ENCODE data around the gene VCX2. TPM values are rescaled to one million over a fixed set of nuclear protein-coding genes. Genes with fewer than 3 reads are reported as not detected.
"Not testable (repeated sequence)": the region's sequence is repeated elsewhere in the genome, so short reads cannot be mapped to it uniquely, and the experiment has no call there.

VCX2 gene
- total RNA-seq = not detected in 2 replicates

DNA sequence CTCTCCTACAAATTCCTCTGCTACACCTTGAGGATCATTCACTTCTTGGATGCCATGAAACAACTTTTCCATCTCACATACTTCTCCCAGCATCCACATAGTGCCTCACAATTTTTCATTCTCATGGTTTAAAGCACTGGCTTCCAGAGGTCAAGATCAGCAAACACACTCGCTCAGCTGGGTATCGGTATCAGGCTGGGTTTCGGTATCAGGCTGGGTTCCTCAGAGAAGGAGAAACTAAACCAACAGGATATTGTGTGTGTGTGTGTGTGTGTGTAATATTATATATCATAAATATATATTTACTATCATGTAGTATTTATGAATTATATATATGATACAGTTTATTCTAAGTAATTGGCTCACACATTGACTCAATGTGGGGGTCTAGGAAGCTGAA lies at the start of gene VCX2:
Gene VCX2 (minus strand): TSS at position 99 of the 400 bp plus-strand sequence. CDS start 624 bp downstream, outside the sequence.
- DNase-seq (ENCODE audit: low read depth in 2 of 2) = not testable (repeated sequence)

DNA sequence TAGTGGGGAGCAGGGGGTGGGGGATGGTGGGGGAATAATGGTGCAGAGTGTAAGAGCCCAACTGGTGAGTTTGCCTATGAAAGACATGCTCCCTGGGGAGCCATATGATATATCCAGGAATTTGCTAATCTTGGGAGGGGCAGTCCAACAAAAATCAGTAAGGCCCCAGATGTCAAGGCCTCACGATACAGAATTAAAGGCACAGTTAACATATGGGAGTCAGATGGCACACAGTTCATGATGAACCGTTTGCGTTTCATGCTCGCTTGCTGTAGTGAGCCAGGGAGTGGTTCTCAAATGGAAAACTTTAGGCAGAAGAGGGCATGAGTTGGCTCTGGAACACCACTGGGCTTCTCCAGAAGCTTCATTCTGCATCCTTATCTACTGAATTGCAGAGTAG lies 33.9 kb upstream of the VCX2 start:
- DNase-seq (ENCODE audit: low read depth in 2 of 2) = no peak

DNA sequence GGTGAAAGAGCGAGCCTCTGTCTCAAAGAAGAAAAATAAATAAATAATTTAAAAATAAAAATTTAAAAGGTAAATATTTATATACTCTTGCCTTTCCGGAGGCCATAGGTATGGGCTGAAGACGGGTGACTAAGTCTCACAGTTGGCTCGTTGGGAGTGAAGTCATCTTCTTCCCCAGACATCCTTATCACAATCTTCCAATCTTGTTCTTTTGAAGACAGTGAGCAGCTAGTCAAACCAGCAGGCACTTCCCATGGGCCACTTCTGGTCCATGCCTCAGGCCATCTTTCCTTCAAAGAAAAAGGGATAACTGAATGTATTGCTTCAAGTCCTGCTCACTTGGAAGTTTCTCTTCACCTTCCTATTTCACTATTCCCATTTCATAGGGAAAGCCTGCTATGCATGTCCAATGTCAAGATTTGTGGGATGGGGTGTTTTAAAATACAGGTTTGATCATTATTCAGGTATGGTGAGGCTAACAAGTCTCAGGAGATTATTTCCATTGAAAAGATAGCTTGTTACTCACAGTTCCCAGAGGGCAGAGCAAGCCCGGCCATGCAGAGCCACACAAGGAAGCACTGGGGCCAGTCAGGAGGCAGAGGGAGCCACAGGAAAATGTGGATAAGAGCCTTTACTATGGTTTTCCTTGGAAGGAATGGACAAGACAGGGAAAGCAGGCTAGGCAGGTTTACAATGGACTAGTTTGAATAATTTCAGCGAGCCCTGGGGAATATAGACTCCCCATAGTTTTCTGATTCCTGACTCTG lies 33.3 kb upstream of the VCX2 start:
- no peak for DNase-seq (ENCODE audit: low read depth in 2 of 2)

GRCh38 chrX:8201896-8202331 lies 30.8 kb upstream of the VCX2 start:
- no peak for DNase-seq (ENCODE audit: low read depth in 2 of 2)

DNA sequence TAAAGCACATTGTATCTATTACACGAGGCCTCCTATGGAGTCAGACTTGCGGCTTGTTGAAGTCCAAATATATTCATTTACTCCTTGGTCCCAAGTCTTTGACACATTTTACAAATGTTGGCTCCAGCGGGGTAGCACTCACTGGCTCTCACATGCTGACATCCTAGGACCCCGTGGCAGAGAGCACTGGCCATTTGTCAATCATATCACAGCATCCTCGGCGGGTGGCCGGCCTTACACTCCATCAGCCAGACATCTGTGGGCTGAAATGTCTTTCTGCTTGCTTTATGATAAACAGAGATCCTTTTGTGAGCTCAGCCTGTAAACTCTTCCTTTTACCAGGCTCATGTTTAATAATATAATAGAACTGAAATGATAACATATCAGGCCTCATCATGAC lies 25.7 kb upstream of the VCX2 start:
- DNase-seq (ENCODE audit: low read depth in 2 of 2) = no peak

- no peak for DNase-seq (ENCODE audit: low read depth in 2 of 2)
These were observed 23.1 kb upstream of the VCX2 start for GRCh38 chrX:8194216-8194615.

DNA sequence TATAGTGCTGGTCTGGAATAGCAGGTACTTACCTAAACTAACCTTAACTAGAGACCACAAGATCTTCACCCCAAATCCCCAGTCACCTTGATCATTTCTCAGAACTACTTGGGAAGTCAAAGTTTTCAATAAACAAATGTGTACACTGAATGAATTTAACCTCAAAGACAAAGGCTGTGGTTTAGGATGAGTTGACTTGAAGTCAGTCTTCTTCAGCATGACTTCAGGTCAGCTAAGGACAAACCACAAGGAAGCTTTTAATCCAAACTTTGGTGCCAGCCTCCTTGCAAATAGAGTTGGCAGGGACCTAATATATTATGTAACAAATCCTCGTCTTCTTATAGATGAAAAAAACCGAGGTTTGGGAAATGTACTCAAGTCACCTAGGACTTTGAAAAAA lies 21.2 kb upstream of the VCX2 start:
- DNase-seq (ENCODE audit: low read depth in 2 of 2) = no peak

- DNase-seq (ENCODE audit: low read depth in 2 of 2) = no peak
These were observed 20.0 kb upstream of the VCX2 start for GRCh38 chrX:8191022-8191421.

- no peak for DNase-seq (ENCODE audit: low read depth in 2 of 2)
These were observed 19.3 kb upstream of the VCX2 start for GRCh38 chrX:8190341-8190830.

DNA sequence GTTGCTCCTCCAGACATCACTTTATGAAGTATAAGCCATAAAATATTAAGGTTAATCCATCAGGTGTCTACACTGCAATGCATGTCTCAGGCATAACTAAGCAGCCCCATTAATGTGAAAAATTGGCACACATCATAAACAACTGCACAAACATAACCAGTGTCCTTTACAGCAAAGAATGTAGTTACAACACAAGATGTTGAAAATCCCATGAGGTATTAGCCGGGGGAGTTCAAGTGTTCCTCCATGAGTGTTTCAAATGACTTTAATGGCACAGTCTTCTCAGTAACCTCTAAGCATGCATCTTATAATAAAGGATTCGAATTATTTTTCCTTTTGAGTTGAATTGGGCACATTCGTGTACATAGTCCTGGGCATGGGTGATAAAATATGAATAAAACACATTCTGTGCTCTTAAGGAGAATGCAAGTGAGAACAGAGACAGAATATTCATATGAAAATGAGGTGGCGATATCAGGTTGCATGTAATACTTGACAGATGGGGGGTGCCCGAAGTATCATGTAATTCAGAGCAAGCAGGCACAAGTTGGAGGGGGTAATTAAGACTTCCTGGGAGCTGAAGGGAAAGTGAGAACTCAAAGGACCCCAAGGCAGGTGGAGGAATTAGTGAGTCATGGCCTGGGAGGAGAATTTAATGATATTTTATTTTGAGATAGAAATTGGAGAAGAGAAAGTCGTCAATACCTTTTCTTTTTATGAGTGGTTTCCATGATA lies 18.2 kb upstream of the VCX2 start:
- DNase-seq (ENCODE audit: low read depth in 2 of 2) = no peak

- no peak for DNase-seq (ENCODE audit: low read depth in 2 of 2)
These were observed 12.3 kb upstream of the VCX2 start for GRCh38 chrX:8183346-8183745.

DNA sequence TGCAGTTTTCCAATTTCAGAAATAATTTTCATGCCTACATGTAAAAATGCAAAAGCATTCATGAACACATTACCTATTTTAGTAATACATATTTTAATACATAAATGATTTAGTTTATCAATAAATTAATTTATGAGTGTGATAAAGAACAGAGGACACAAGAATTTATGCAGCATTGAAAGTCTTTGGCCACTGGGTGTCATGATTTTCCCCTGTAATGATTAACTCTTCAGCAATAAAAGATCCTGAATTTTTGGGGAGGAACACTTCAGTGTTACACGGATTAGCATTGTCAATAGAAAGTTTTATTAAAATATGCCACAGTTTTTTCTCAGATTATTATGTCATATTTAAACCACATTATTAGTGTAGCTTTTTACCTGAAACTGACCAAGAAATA lies 8.6 kb upstream of the VCX2 start:
- no peak for DNase-seq (ENCODE audit: low read depth in 2 of 2)

GRCh38 chrX:8154011-8154410 lies 17.1 kb downstream of the VCX2 start:
- not testable (repeated sequence) for DNase-seq (ENCODE audit: low read depth in 2 of 2)

DNA sequence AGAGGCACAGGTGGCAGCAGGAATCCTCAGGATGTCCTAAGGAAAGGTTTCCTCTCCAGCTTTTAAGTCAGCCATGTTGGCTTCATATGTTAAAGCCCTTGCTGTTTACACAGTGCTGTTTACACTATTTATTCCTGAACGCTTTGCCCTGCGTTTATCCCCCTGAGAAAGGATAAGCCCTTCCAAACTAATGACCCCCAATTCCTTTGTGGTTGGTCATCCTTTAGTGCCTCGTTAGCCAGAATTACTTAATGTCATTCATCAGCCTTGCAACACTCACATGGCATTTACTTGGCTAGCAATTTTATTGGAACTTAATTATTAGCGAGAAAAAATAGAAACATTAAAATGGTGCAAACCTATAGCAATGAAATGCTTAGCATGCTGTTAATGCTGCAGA lies 23.8 kb downstream of the VCX2 start:
- no peak for DNase-seq (ENCODE audit: low read depth in 2 of 2)

- DNase-seq (ENCODE audit: low read depth in 2 of 2) = no peak
These were observed 26.1 kb downstream of the VCX2 start for GRCh38 chrX:8144925-8145324.

DNA sequence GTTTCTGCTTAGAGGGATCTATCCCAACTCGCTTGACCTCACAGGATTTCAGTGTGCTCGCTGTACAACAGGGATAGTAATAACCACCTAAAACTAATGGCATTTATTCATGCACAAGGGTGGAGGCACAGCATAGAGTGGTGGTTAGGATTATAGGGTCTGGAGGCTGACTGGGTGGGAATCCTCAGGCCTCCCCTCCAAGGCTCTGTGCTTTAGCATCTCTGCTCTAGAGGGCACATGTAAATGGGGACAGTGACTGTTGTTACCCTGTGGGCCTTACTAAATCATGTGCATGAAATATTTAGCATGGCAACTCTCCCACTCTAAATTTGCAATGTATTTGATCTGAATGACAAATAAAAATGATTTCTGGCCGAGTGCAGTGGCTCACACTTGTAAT lies 29.2 kb downstream of the VCX2 start:
- DNase-seq (ENCODE audit: low read depth in 2 of 2) = no peak

GRCh38 chrX:8140986-8141744 lies 29.9 kb downstream of the VCX2 start:
- no peak for DNase-seq (ENCODE audit: low read depth in 2 of 2)

DNA sequence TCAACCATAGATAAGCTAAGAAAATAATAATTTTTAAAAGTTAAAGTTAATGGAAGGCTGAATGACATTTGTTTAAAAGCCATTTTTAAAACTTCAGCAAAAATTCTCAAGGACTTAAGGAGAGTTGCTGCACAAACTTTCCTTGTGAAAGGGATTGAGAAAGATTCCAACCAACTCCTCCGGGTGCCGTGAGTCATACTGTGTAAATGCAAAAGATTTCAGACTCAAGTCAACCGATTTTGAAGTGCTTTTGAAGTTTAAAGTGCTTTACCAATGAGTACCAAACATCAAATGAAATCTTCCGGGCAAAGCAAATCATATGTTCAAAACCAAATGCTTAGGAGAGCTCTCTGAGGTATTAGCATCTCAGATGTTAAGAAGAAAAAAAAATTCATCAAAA lies 31.4 kb downstream of the VCX2 start:
- no peak for DNase-seq (ENCODE audit: low read depth in 2 of 2)

GRCh38 chrX:8138252-8138651 lies 32.8 kb downstream of the VCX2 start:
- no peak for DNase-seq (ENCODE audit: low read depth in 2 of 2)

DNA sequence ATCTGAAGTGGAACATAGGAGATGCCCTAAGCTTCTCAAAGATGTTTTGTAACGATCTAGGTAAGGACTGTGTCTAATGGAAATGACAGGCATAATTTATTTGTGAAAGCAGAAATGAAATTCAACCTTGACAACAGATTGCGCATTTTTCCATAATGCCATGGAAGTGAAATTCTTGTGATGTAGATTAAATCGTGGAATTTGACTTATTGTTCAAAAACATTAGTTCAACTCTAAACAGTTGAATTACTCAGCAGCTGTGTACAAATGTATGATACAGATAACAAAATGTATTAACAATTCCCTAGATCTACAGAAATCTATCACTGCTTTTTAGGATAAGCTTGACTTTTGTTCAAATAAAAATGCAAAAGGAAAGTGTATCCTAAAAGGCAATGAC lies 44.4 kb downstream of the VCX2 start:
- DNase-seq (ENCODE audit: low read depth in 2 of 2) = no peak

DNA sequence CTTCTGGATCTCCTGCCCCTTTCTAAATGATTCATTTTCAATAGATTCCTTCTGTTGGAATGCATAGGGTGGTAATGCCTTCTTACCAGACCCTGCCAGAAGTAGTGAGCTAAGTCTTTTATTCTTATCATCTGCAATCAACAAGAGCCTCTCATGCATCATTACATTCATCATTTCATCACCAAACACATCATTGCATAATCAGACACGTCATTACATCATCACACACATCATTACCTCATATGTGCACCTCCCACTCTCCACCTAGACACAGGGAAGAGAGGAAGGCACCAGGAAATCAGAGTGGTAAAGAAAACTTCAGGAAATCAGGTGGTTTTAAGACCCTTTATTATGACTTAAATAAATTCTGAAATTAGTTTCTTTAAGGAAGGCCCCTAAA lies 45.0 kb downstream of the VCX2 start:
- DNase-seq (ENCODE audit: low read depth in 2 of 2) = no peak

GRCh38 chrX:8125566-8125965 lies 45.5 kb downstream of the VCX2 start:
- DNase-seq (ENCODE audit: low read depth in 2 of 2) = no peak

All from lung microvascular endothelial cell (primary cell).